Caco-2 (cell line): ENCODE data around the gene KIF1C. TPM values are rescaled to one million over a fixed set of nuclear protein-coding genes. Genes with fewer than 3 reads are reported as not detected.

ENCODE experiments used
- BruUV-seq: library from RNA; stranded (reverse); fragments of 400-500 nt; replicated peaks from 2 replicates; lab custom pipeline; 2021; lab: Mats Ljungman, UMichigan
- CTCF ChIA-PET: fragments of 300-600 bp; sonication (Branson Sonifier 250); formaldehyde crosslinking; loops from one replicate; lab custom pipeline; 2022; ENCODE audit warnings: antibody characterized with exemption; lab: Charles Lee
- POLR2A ChIA-PET: fragments of 300-600 bp; sonication (Branson Sonifier 250); formaldehyde crosslinking; loops from one replicate; lab custom pipeline; 2022; ENCODE audit warnings: antibody characterized with exemption; lab: Charles Lee
- DNase-seq, 2 experiments: peaks; one replicate each; pipeline versions ENCODE4 v3.0.0 to v3.0.0-alpha.2; 2020 to 2022
- H3K27me3 ChIP-seq: replicated peaks from 2 replicates; pipeline ENCODE4 v1.6.0; 2011; ENCODE audit warnings: low read length; ENCODE audit not compliant: control insufficient read depth, insufficient read depth
- H3K36me3 ChIP-seq: 2 replicates; pipeline ENCODE4 v1.5.1; 2011; ENCODE audit warnings: low read length; ENCODE audit not compliant: control insufficient read depth, insufficient read depth
- H3K4me1 ChIP-seq: fragments of 250-450 bp; sonication (Bioruptor Pico); 2 replicates; pipeline ENCODE4 v1.5.1; 2020; ENCODE audit warnings: mild to moderate bottlenecking
- H3K4me3 ChIP-seq: 2 replicates; pipeline ENCODE4 v1.5.1; 2011; ENCODE audit warnings: low read depth, mild to moderate bottlenecking, control low read depth, low read length
- H3K9me3 ChIP-seq: fragments of 250-450 bp; sonication (Bioruptor Pico); 2 replicates; pipeline ENCODE4 v1.5.1; 2020; ENCODE audit warnings: mild to moderate bottlenecking, moderate library complexity
- H3K27ac Mint-ChIP-seq: one replicate; pipeline ENCODE4 v1.8.0; 2022; ENCODE audit warnings: mixed read lengths; ENCODE audit not compliant: unreplicated experiment
- H3K27me3 Mint-ChIP-seq: one replicate; pipeline ENCODE4 v1.8.0; 2022; ENCODE audit warnings: mixed read lengths; ENCODE audit not compliant: insufficient read depth, unreplicated experiment
- H3K36me3 Mint-ChIP-seq: one replicate; pipeline ENCODE4 v1.8.0; 2022; ENCODE audit warnings: mild to moderate bottlenecking, mixed read lengths; ENCODE audit not compliant: insufficient read depth, unreplicated experiment
- H3K4me1 Mint-ChIP-seq: one replicate; pipeline ENCODE4 v1.8.0; 2022; ENCODE audit warnings: low read depth, mixed read lengths; ENCODE audit not compliant: unreplicated experiment
- H3K4me3 Mint-ChIP-seq: one replicate; pipeline ENCODE4 v1.8.0; 2022; ENCODE audit warnings: mild to moderate bottlenecking, moderate library complexity, mixed read lengths; ENCODE audit not compliant: unreplicated experiment
- H3K9me3 Mint-ChIP-seq: one replicate; pipeline ENCODE4 v1.8.0; 2022; ENCODE audit warnings: mixed read lengths; ENCODE audit not compliant: unreplicated experiment
- CTCF ChIP-seq, 2 experiments: fragments of 200-600 bp in 1 of 2; IDR thresholded peaks; 1 replicate in 1 of 2; 2 replicates in 1 of 2; pipeline versions ENCODE4 v1.5.1 to v1.8.0; 2011 to 2022; ENCODE audit warnings: antibody characterized with exemption in 1 of 2, control low read depth in 1 of 2, inconsistent platforms in 1 of 2, low read depth in 1 of 2, low read length in 1 of 2, mild to moderate bottlenecking in 1 of 2, moderate library complexity in 1 of 2; ENCODE audit not compliant: insufficient read depth in 1 of 2, severe bottlenecking in 1 of 2, unreplicated experiment in 1 of 2
- intact Hi-C: fragments of 100-400 bp; cut with micrococcal nuclease; formaldehyde crosslinking; loops from one replicate; pipeline ENCODE4 v1.10.0; 2022; ENCODE audit not compliant: unreplicated experiment
- total RNA-seq: library from RNA; stranded (reverse); gene quantifications from 2 replicates; pipeline ENCODE4 v1.2.3, GENCODE V29; 2022

Gene KIF1C
- total RNA-seq, 1 experiment from 2014 or later, result 87.5 TPM

GRCh38 chr17:4986403-4986802 is 11.3 kb upstream of the KIF1C start:
- H3K4me1 ChIP-seq, result peaks cover 4% of the 10 kb centered on the region; the same call in 1 of the 2 replicates
- TF ChIP-seq CTCF (IDR thresholded peaks at IDR 0.05; ENCODE audit: insufficient read depth in 1 of 2, low read depth in 1 of 2, low read length in 1 of 2, severe bottlenecking in 1 of 2, unreplicated experiment in 1 of 2), result no peak
- intact Hi-C loops, result no loop called here
- no peaks in the 10 kb centered on the region for H3K27me3 ChIP-seq
- H3K4me3 Mint-ChIP-seq, result peak overlapping the region; percentile 78
- H3K4me3 ChIP-seq, result peak overlapping the region; percentile 60
- H3K36me3 Mint-ChIP-seq, result peaks cover 12% of the 10 kb centered on the region
- H3K9me3 ChIP-seq, result no peaks in the 10 kb centered on the region
- H3K4me1 Mint-ChIP-seq, result peaks cover 9% of the 10 kb centered on the region
- H3K36me3 ChIP-seq, result no peaks in the 10 kb centered on the region
- H3K27me3 Mint-ChIP-seq, result no peaks in the 10 kb centered on the region
- CTCF ChIA-PET, result no interaction called here
- H3K9me3 Mint-ChIP-seq, result no peaks in the 10 kb centered on the region
- no peak for DNase-seq
- no TSS peak for BruUV-seq
- POLR2A ChIA-PET, result interaction anchor here (1.4 kb wide), 1 partner anchor 19 kb away, joined by 5 read pairs; no protein-coding TSS in a partner anchor
- H3K27ac Mint-ChIP-seq, result peak overlapping the region; percentile 73

- TF ChIP-seq CTCF (IDR thresholded peaks at IDR 0.05; ENCODE audit: insufficient read depth in 1 of 2, low read depth in 1 of 2, low read length in 1 of 2, severe bottlenecking in 1 of 2, unreplicated experiment in 1 of 2), result peak; percentile 41 to 52
- Mint-ChIP-seq H3K36me3 (peaks cover 4% of the 10 kb centered on the region), H3K27ac (peak within 1 kb of the TSS; percentile 73), H3K9me3 (no peaks in the 10 kb centered on the region), H3K4me3 (peak within 1 kb of the TSS; percentile 78), H3K4me1 (peaks cover 9% of the 10 kb centered on the region), H3K27me3 (no peaks in the 10 kb centered on the region)
- H3K27me3 ChIP-seq, result no peaks in the 10 kb centered on the region
- ChIA-PET POLR2A (interaction anchor here (1.4 kb wide), 1 partner anchor 20 kb away, joined by 5 read pairs; no protein-coding TSS in a partner anchor), CTCF (interaction anchor here (1.0 to 1.5 kb wide), 2 partner anchors 20 to 78 kb away, joined by 3 to 6 read pairs; partner anchors contain the start of gene SPAG7)
- H3K36me3 ChIP-seq, result no peaks in the 10 kb centered on the region
- intact Hi-C loops, result no loop called here
- DNase-seq, result peak; percentile 79 to 82
- H3K4me3 ChIP-seq, result peak within 1 kb of the TSS; percentile 60
- TSS peak; percentile 34 for BruUV-seq
- peaks cover 4% of the 10 kb centered on the region; the same call in 1 of the 2 replicates for H3K4me1 ChIP-seq
- H3K9me3 ChIP-seq, result no peaks in the 10 kb centered on the region
These were observed 10.6 kb upstream of the KIF1C start, which contains the start of gene CAMTA2 for GRCh38 chr17:4986951-4987766. Gene CAMTA2 (minus strand): TSS chr17:4987675. CDS start chr17:4986222, 1,453 bp downstream.

- Histone ChIP-seq H3K27me3 (no peaks in the 10 kb centered on the region), H3K9me3 (no peaks in the 10 kb centered on the region), H3K4me3 (peak overlapping the region; percentile 60), H3K36me3 (no peaks in the 10 kb centered on the region), H3K4me1 (peaks cover 4% of the 10 kb centered on the region; the same call in 1 of the 2 replicates)
- no peaks in the 10 kb centered on the region for H3K27me3 Mint-ChIP-seq
- TF ChIP-seq CTCF (IDR thresholded peaks at IDR 0.05; ENCODE audit: insufficient read depth in 1 of 2, low read depth in 1 of 2, low read length in 1 of 2, severe bottlenecking in 1 of 2, unreplicated experiment in 1 of 2), result no peak
- no peaks in the 10 kb centered on the region for H3K36me3 Mint-ChIP-seq
- peak overlapping the region; percentile 78 for H3K4me3 Mint-ChIP-seq
- peaks cover 9% of the 10 kb centered on the region for H3K4me1 Mint-ChIP-seq
- intact Hi-C loops, result no loop called here
- no peak overlapping the region for H3K27ac Mint-ChIP-seq
- ChIA-PET POLR2A (no interaction called here), CTCF (interaction anchor here (1.0 to 1.5 kb wide), 2 partner anchors 21 to 79 kb away, joined by 3 to 6 read pairs; partner anchors contain the start of gene SPAG7)
- BruUV-seq, result TSS peak; percentile 59
- H3K9me3 Mint-ChIP-seq, result no peaks in the 10 kb centered on the region
- no peak for DNase-seq
These were observed 9.8 kb upstream of the KIF1C start for GRCh38 chr17:4987767-4988567.
